Measurements from ENCODE around the gene FNDC3A. TPM values are rescaled to one million over a fixed set of nuclear protein-coding genes. Genes with fewer than 3 reads are reported as not detected.
A peak's percentile ranks its signal among the peaks of the same experiment; 100 is the strongest.

The FNDC3A gene
- total and polyA plus RNA-seq, 9 of the 15 experiments (the other 6 are each of a cell fraction or from before 2014, with no cell fraction given), result 4.1 to 22.0 (median 13.5) TPM

- TF ChIP-seq POLR2A (conservative IDR thresholded peaks at IDR 0.05) (peak; percentile 85), CTBP1 (IDR thresholded peaks at IDR 0.05; ENCODE audit: borderline replicate concordance) (peak; percentile 71), PML (IDR thresholded peaks at IDR 0.05; ENCODE audit: low read length) (peak; percentile 33; the same call in 1 of the 2 replicates), ZBTB40 (IDR thresholded peaks at IDR 0.05) (no peak), ZBTB40 (CRISPR knock-in tag; IDR thresholded peaks at IDR 0.05) (no peak), HNRNPL (IDR thresholded peaks at IDR 0.05; ENCODE audit: low read depth, low read length) (peak; percentile 83), MAZ (CRISPR knock-in tag; conservative IDR thresholded peaks at IDR 0.05 in 1 of 2, IDR thresholded peaks at IDR 0.05 in 1 of 2) (peak; percentile 82 to 90), ZNF696 (CRISPR knock-in tag; conservative IDR thresholded peaks at IDR 0.05) (no peak), TAF1 (IDR thresholded peaks at IDR 0.05; ENCODE audit: control insufficient read depth, extremely low read depth, insufficient read depth, low read length, severe bottlenecking) (peak; percentile 47), ZFP36 (IDR thresholded peaks at IDR 0.05; ENCODE audit: low read depth, low read length, partially characterized antibody) (peak; percentile 64), CREB1 (IDR thresholded peaks at IDR 0.05) (no peak), CREB1 (CRISPR knock-in tag; IDR thresholded peaks at IDR 0.05) (0 out of 2 replicates have a peak, but pooled peaks have one; percentile 32), TAL1 (IDR thresholded peaks at IDR 0.05) (no peak), ETS1 (conservative IDR thresholded peaks at IDR 0.05; ENCODE audit: control insufficient read depth, low read depth, low read length) (peak; percentile 5; the same call in 1 of the 2 replicates), FIP1L1 (IDR thresholded peaks at IDR 0.05; ENCODE audit: low read depth, low read length, poor library complexity, severe bottlenecking) (peak; percentile 40), RBM17 (IDR thresholded peaks at IDR 0.05; ENCODE audit: borderline replicate concordance, low read depth, low read length) (no peak), MCM2 (IDR thresholded peaks at IDR 0.05; ENCODE audit: low read depth) (no peak), POLR2G (IDR thresholded peaks at IDR 0.05; ENCODE audit: low read depth, low read length) (peak; percentile 92)
Observed at GRCh38 chr13:48975856-48976575, at the start of gene FNDC3A (continued).
